NCI-H82 treated with DMSO at 0.1 percent for 48 hours (cell line): ENCODE measurements around the gene C2orf72.
"Not testable (repeated sequence)": the region's sequence is repeated elsewhere in the genome, so short reads cannot be mapped to it uniquely, and the experiment has no call there.

ENCODE experiments used
- DNase-seq: peaks from one replicate; lab custom pipeline; 2025; ENCODE audit not compliant: unreplicated experiment; lab: John Stamatoyannopoulos, UW

C2orf72 gene

GRCh38 chr2:231013820-231014219 is 23.5 kb upstream of the C2orf72 start:
- no peak for DNase-seq

DNA sequence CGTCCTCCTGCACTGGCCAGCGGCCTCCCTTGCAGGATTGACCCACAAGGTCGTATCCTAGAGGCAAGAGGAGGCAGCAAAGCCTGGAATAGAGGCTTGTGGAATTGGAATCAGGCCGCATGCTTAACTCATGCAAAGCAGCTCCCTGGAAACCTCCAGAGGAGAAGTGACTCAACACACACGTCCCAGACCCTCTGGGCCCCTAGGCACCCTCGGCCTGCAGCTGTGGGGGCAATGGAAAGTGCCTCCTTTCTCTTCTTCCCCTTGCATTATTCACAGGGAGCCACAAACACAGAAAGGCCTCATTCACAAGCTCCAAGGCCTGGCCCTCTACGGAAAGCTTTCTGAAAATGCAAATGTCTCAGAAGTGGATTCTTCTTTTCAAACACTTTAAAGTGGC is 21.8 kb upstream of the C2orf72 start:
- no peak for DNase-seq

DNA sequence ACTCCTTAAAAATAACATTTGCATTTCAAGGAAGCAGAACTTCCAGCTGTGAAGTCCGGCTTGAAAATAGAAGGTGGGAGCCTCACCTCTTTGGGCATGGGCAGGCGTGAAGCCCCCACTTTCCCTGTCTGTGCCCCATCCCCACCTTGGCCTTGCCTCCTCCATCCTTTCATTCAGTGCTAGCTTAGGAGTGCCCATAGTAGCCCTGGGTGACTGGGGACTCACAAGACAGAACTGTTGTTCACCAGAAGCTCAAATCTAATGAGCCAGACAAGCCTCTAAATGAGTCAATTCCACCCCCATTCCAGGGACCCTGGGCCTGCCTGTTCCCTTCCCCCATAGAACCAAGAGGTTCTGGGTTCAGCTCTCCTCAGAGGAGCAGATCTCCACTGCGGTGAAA is 21.4 kb upstream of the C2orf72 start:
- DNase-seq: no peak

- no peak for DNase-seq
Measured at GRCh38 chr2:231016566-231017230, 20.6 kb upstream of the C2orf72 start.

- no peak for DNase-seq
Measured at GRCh38 chr2:231017231-231017598, 20.1 kb upstream of the C2orf72 start.

DNA sequence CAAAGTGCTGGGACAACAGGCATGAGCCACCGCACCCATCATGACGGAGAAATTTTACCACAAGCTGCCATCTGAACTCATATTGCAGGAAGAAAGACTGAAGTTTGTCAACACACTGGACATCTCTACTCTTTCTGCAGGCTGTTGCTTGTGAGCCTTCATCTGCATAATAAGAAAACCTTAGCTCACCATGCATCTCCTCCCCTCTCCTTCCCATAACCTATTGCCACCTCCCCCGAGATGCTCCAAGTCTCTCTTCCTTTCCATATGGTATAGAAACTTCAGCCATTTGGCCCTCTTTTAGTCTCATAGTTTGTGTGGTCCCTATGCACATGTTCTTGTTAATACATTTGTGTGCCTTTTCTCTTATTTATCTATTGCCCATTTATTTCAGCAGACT is 19.1 kb upstream of the C2orf72 start:
- no peak for DNase-seq

- DNase-seq: not testable (repeated sequence)
Measured at GRCh38 chr2:231025059-231025458, 12.3 kb upstream of the C2orf72 start.

- DNase-seq: no peak
Measured at GRCh38 chr2:231028889-231029288, 8.4 kb upstream of the C2orf72 start.

DNA sequence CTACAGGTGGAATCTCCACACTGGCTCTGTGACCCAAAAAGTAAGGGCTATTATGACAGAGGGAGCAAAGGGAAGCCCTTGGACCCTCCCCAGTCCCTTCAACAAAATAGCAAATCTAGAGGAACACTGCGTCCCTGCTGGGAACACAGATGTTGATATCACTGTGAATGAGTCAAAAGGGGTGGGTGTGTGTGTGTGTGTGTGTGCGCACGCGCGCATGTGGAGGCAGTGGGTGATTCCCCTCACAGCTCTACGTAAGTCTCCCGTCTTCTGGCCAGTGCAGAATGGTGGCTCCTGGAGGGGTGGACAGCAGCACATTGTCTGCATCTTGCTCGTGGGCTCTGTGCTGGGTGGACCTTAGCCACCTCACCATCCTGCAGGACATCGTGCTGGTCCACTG is 7.8 kb upstream of the C2orf72 start:
- no peak for DNase-seq

GRCh38 chr2:231030725-231031124 is 6.6 kb upstream of the C2orf72 start:
- DNase-seq: no peak

GRCh38 chr2:231032575-231033140 is 4.7 kb upstream of the C2orf72 start:
- DNase-seq: no peak

GRCh38 chr2:231033147-231034132 is 3.9 kb upstream of the C2orf72 start:
- no peak for DNase-seq

GRCh38 chr2:231034291-231034882 is 2.9 kb upstream of the C2orf72 start:
- no peak for DNase-seq

GRCh38 chr2:231036131-231036530 is 1.2 kb upstream of the C2orf72 start:
- no peak for DNase-seq

GRCh38 chr2:231036578-231037106 is 681 bp upstream of the C2orf72 start:
- no peak for DNase-seq

GRCh38 chr2:231037731-231038482 is 584 bp downstream of the C2orf72 start:
- DNase-seq: no peak

DNA sequence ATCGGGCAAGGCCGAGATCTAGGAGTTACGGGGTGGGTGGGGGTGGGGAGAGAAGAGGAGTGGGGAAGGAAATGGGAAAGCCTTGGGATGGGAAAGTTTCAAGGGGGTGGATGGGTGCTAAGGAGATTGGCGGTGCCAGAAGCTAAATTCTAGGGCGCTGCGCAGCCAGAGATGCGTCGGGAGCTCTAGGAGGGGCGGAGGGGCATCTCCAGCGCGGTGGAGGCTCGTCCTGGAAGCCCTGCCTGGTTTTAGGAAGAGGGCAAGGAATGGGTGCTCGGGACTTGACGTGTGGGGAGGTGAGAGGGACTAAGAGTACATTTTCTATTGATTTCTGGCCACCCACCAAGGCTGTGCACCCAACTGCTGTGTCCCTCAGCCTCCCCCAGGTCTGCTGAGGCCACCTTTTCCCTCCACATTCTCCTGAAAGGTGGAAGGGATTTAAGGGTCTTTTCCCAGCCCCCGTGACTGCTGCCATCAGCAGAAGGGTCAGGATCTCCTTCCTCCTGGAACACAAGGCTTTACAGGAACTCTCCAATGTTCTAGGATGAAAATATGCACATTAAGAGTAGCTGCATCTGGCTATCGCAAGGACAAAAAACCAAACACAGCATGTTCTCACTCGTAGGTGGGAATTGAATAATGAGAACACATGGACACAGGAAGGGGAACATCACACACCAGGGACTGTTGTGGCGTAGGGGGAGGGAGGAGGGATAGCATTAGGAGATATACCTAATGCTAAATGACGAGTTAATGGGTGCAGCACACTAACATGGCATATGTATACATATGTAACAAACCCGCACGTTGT is 1.4 kb downstream of the C2orf72 start:
- DNase-seq: no peak

- DNase-seq: no peak
Measured at GRCh38 chr2:231039294-231039664, 2.0 kb downstream of the C2orf72 start.

DNA sequence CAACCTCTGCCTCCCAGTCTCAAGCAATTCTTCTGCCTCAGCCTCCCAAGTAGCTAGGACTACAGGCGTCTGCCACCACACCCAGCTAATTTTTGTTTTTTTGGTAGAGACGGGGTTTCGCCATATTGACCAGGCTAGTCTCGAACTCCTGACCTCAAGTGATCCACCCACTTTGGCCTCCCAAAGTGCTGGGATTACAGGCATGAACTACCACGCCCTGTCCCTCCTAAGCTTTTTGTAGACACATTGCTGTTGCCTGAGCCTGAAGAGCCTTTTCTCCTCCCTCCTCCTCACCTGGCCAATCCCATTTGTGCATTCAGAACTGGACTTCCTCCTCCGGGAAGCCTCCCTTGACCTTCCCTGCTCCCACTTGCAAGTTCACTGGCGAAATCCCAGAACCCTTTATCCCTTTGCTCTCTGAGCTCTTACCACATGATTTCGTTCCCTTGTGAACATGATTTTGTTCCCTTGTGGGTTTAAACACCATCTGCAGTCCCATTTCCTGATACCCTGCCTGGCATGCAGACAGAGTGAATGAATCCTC is 2.6 kb downstream of the C2orf72 start:
- DNase-seq: no peak
